HG03442 (cell line): ENCODE data around the gene ATOSB.

Source experiments
- ATAC-seq: cut with Tn5 transposase; IDR thresholded peaks from one replicate; pipeline ENCODE4 v1.9.1; 2021; ENCODE audit warnings: mild to moderate bottlenecking, moderate library complexity; ENCODE audit not compliant: unreplicated experiment

The ATOSB gene

GRCh38 chr9:35057271-35057620 lies 58.4 kb downstream of the ATOSB start:
- ATAC-seq, result no peak

GRCh38 chr9:35056571-35057270 lies 58.9 kb downstream of the ATOSB start:
- no peak for ATAC-seq

- no peak for ATAC-seq
These were observed 60.6 kb downstream of the ATOSB start for GRCh38 chr9:35054871-35055644.

GRCh38 chr9:35054185-35054835 lies 61.4 kb downstream of the ATOSB start:
- ATAC-seq, result no peak
